OCI-LY1 (cell line): ENCODE data around the gene CATSPER3.
"Not testable (repeated sequence)": the region's sequence is repeated elsewhere in the genome, so short reads cannot be mapped to it uniquely, and the experiment has no call there.

Source experiments
- H2AFZ ChIP-seq: fragments of 200-600 bp; sonication (generic), shearing (Covaris generic); 2 replicates; pipeline ENCODE4 v1.6.0; 2014; ENCODE audit warnings: antibody characterized with exemption, mild to moderate bottlenecking, low read length
- H3F3A ChIP-seq: fragments of 200-600 bp; sonication (generic), shearing (Covaris generic); 2 replicates; pipeline ENCODE4 v1.6.0; 2014; ENCODE audit warnings: mild to moderate bottlenecking, antibody characterized with exemption, low read length, moderate library complexity; ENCODE audit not compliant: insufficient read depth
- H3K27ac ChIP-seq: fragments of 200-600 bp; sonication (generic); 2 replicates; pipeline ENCODE4 v1.5.1; 2014; ENCODE audit warnings: low read length, mixed run types, mild to moderate bottlenecking, low read depth; ENCODE audit not compliant: poor library complexity, severe bottlenecking
- H3K27me3 ChIP-seq: fragments of 200-600 bp; sonication (generic); 2 replicates; pipeline ENCODE4 v1.6.0; 2014; ENCODE audit warnings: antibody characterized with exemption, mild to moderate bottlenecking, low read length, moderate library complexity; ENCODE audit not compliant: insufficient read depth
- H3K36me3 ChIP-seq: fragments of 200-600 bp; sonication (generic); 2 replicates; pipeline ENCODE4 v1.6.1; 2014; ENCODE audit warnings: mild to moderate bottlenecking, antibody characterized with exemption, low read length, moderate library complexity, mixed read lengths; ENCODE audit not compliant: insufficient read depth
- H3K4me1 ChIP-seq: fragments of 200-600 bp; sonication (generic); 2 replicates; pipeline ENCODE4 v1.5.1; 2014; ENCODE audit warnings: mild to moderate bottlenecking, low read length, moderate library complexity; ENCODE audit not compliant: insufficient read depth, severe bottlenecking
- H3K4me2 ChIP-seq: fragments of 200-600 bp; sonication (generic), shearing (Covaris generic); 2 replicates; pipeline ENCODE4 v1.6.1; 2014; ENCODE audit warnings: low read length
- H3K4me3 ChIP-seq: fragments of 200-600 bp; sonication (generic); 2 replicates; pipeline ENCODE4 v1.5.1; 2014; ENCODE audit warnings: low read length, low read depth, mild to moderate bottlenecking, mixed read lengths; ENCODE audit not compliant: poor library complexity, severe bottlenecking
- H3K79me2 ChIP-seq: fragments of 200-600 bp; shearing (Covaris generic); 2 replicates; pipeline ENCODE4 v1.6.1; 2016; ENCODE audit warnings: mixed run types, low read length, mixed read lengths; ENCODE audit not compliant: insufficient read depth
- H3K9ac ChIP-seq: fragments of 200-600 bp; sonication (generic), shearing (Covaris generic); 2 replicates; pipeline ENCODE4 v1.6.1; 2014; ENCODE audit warnings: mild to moderate bottlenecking, low read length, mixed read lengths
- H3K9me2 ChIP-seq: fragments of 200-600 bp; sonication (generic), shearing (Covaris generic); 2 replicates; pipeline ENCODE4 v1.6.1; 2014; ENCODE audit warnings: low read depth, mild to moderate bottlenecking, low read length, mixed read lengths
- H3K9me3 ChIP-seq: fragments of 200-600 bp; shearing (Covaris generic); 2 replicates; pipeline ENCODE4 v1.6.1; 2014; ENCODE audit warnings: low read length, mixed read lengths
- H4K20me1 ChIP-seq: fragments of 200-600 bp; sonication (generic), shearing (Covaris generic); 2 replicates; pipeline ENCODE4 v1.6.0; 2016; ENCODE audit warnings: mild to moderate bottlenecking, low read length; ENCODE audit not compliant: insufficient read depth
- EZH2 ChIP-seq: fragments of 200-600 bp; sonication (generic), shearing (Covaris generic); IDR thresholded peaks from 2 replicates; pipeline ENCODE4 v1.8.0; 2017; ENCODE audit warnings: borderline replicate concordance, mixed run types, mild to moderate bottlenecking, antibody characterized with exemption, low read length, moderate library complexity, mixed read lengths
- TF ChIP-seq, protein P1 (sequence below): fragments of 200-600 bp; sonication (generic), shearing (Covaris generic); IDR thresholded peaks from 2 replicates; pipeline ENCODE4 v1.5.1; 2017; ENCODE audit warnings: mild to moderate bottlenecking, antibody characterized with exemption, low read length, moderate library complexity, mixed read lengths

CATSPER3 gene

DNA sequence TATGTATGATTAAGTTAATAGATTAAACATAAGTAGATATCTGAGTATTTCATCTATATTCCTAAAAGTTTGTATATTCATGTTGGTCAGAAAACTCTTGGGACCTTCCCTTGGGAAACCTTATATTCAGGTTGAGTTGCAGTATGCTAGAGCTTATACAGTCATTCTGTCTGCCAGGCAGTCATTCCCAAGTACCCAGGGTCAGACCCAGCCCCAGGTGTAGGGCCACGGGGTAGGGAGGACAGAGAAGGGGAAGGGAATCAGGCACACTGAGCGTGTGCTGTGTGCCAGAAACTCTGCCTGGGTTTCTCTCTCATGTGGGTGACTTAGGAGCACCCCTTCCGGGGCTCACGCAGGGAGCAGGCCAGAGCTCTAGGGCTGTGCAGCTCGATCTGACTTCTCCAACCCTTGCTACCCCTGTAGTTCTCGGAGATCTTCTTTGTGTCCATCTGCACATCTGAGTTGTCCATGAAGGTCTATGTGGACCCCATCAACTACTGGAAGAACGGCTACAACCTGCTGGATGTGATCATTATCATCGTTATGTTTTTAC lies 28.2 kb downstream of the CATSPER3 start:
- peaks cover 7% of the 10 kb centered on the region; the same call in 1 of the 2 replicates for H3K9me3 ChIP-seq
- H3K4me1 ChIP-seq = peaks cover 16% of the 10 kb centered on the region
- no peak for TF ChIP-seq EZH2
- TF ChIP-seq, protein P1, sequence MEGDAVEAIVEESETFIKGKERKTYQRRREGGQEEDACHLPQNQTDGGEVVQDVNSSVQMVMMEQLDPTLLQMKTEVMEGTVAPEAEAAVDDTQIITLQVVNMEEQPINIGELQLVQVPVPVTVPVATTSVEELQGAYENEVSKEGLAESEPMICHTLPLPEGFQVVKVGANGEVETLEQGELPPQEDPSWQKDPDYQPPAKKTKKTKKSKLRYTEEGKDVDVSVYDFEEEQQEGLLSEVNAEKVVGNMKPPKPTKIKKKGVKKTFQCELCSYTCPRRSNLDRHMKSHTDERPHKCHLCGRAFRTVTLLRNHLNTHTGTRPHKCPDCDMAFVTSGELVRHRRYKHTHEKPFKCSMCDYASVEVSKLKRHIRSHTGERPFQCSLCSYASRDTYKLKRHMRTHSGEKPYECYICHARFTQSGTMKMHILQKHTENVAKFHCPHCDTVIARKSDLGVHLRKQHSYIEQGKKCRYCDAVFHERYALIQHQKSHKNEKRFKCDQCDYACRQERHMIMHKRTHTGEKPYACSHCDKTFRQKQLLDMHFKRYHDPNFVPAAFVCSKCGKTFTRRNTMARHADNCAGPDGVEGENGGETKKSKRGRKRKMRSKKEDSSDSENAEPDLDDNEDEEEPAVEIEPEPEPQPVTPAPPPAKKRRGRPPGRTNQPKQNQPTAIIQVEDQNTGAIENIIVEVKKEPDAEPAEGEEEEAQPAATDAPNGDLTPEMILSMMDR = no peak
- H3K27me3 ChIP-seq = no peaks in the 10 kb centered on the region
- H3K79me2 ChIP-seq = no peaks in the 10 kb centered on the region
- H4K20me1 ChIP-seq = no peaks in the 10 kb centered on the region
- no peaks in the 10 kb centered on the region; the same call in 1 of the 2 replicates for H3K36me3 ChIP-seq
- no peak overlapping the region for H3K27ac ChIP-seq
- H2AFZ ChIP-seq = no peak overlapping the region
- no peaks in the 10 kb centered on the region for H3K9me2 ChIP-seq
- H3K9ac ChIP-seq = no peak overlapping the region
- H3F3A ChIP-seq = no peaks in the 10 kb centered on the region
- no peak overlapping the region for H3K4me3 ChIP-seq
- H3K4me2 ChIP-seq = no peak overlapping the region

DNA sequence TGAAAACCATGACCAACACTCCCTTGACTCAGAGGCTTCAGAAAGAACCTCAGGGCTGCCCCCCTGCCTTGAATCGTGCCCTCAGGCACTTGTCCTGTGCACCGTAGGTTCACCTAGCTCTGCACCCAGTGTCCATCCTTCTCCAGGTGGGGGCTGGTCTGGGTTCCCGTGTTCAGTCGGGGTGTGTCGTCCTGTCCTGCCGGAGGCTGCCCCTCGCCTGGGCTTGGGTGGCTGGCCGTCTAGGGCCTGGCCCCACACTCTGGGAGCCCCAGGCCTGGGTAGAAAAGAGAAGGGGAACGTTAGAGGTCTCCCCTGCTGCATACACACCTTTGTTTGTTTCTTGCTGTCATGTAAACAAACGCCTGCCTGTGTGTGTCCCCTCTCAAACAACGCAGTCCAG lies 29.3 kb downstream of the CATSPER3 start:
- no peaks in the 10 kb centered on the region for H3K9me2 ChIP-seq
- no peak overlapping the region for H3K4me3 ChIP-seq
- H3K27me3 ChIP-seq = no peaks in the 10 kb centered on the region
- no peak overlapping the region for H3K9ac ChIP-seq
- H3K4me2 ChIP-seq = no peak overlapping the region
- no peaks in the 10 kb centered on the region for H4K20me1 ChIP-seq
- peaks cover 16% of the 10 kb centered on the region for H3K4me1 ChIP-seq
- H3K27ac ChIP-seq = no peak overlapping the region
- H3F3A ChIP-seq = no peaks in the 10 kb centered on the region
- H3K36me3 ChIP-seq = no peaks in the 10 kb centered on the region
- no peak overlapping the region for H2AFZ ChIP-seq
- TF ChIP-seq, protein P1 = no peak
- no peak for TF ChIP-seq EZH2
- no peaks in the 10 kb centered on the region for H3K9me3 ChIP-seq
- H3K79me2 ChIP-seq = no peaks in the 10 kb centered on the region

DNA sequence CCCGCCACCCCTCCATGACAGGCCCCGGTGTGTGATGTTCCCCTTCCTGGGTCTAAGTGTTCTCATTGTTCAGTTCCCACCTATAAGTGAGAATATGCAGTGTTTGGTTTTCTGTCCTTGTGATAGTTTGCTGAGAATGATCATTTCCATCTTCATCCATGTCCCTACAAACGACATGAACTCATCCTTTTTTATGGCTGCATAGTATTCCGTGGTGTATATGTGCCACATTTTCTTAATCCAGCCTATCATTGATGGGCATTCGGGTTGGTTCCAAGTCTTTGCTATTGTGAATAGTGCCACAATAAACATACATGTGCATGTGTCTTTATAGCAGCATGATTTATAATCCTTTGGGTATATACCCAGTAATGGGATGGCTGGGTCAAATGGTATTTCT lies 30.4 kb downstream of the CATSPER3 start:
- H3K9me2 ChIP-seq, H3K27me3 ChIP-seq, H3K4me3 ChIP-seq, H2AFZ ChIP-seq, H3F3A ChIP-seq, H3K36me3 ChIP-seq, H3K4me2 ChIP-seq, H3K9ac ChIP-seq, H3K27ac ChIP-seq, H3K9me3 ChIP-seq, H3K79me2 ChIP-seq, H4K20me1 ChIP-seq: not testable (repeated sequence)
- peaks cover 16% of the 10 kb centered on the region for H3K4me1 ChIP-seq

DNA sequence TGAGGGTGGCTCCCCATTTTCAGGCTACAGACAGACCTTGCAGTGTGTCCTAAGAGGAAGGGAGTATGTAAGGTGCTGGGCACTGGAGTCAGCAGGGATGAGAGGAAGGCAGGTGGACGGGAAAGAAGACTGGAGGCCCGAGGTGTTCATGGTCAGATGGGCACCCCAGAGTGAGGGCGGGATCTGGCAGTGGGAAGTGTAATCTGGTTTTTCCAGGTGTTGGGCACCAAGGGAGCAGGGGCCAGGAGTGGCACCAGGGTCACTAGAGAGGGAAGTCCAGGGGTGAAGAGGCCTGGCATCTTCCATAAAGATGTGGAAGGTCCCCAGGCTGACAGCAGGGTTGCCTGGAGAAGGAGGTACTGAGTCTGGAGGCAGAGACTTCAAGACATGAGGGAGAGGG lies 36.7 kb downstream of the CATSPER3 start:
- H3K36me3 ChIP-seq = no peaks in the 10 kb centered on the region
- no peak for TF ChIP-seq EZH2
- TF ChIP-seq, protein P1 = no peak
- no peak overlapping the region for H3K27ac ChIP-seq
- H2AFZ ChIP-seq = no peak overlapping the region
- no peaks in the 10 kb centered on the region; the same call in 1 of the 2 replicates for H3K27me3 ChIP-seq
- H3K79me2 ChIP-seq = no peaks in the 10 kb centered on the region
- H3F3A ChIP-seq = no peaks in the 10 kb centered on the region
- H4K20me1 ChIP-seq = no peaks in the 10 kb centered on the region
- no peaks in the 10 kb centered on the region for H3K9me3 ChIP-seq
- no peak overlapping the region for H3K4me2 ChIP-seq
- no peak overlapping the region for H3K9ac ChIP-seq
- H3K4me3 ChIP-seq = no peak overlapping the region
- no peaks in the 10 kb centered on the region for H3K9me2 ChIP-seq
- no peaks in the 10 kb centered on the region for H3K4me1 ChIP-seq
